ENCODE results near the gene NDUFB8. TPM values are rescaled to one million over a fixed set of nuclear protein-coding genes. Genes with fewer than 3 reads are reported as not detected.

Gene NDUFB8
- total RNA-seq, 2 experiments from 2014 or later: 315 to 324 TPM

GRCh38 chr10:100498059-100498458, 31.6 kb downstream of the NDUFB8 start:
- DNase-seq: no peak
- peaks cover 64% of the 10 kb centered on the region for H3K4me1 Mint-ChIP-seq
- POLR2A ChIA-PET: interaction anchor here (1.0 to 10.6 kb wide), 4 partner anchors 8 to 21 kb away, joined by 3 to 96 read pairs (median 49); no protein-coding TSS in a partner anchor

GRCh38 chr10:100496567-100496966, 33.1 kb downstream of the NDUFB8 start:
- no peaks in the 10 kb centered on the region for H3K9me3 Mint-ChIP-seq
- POLR2A ChIA-PET: interaction anchor here (0.7 to 10.6 kb wide), 4 partner anchors 9 to 1321 kb away, joined by 3 to 96 read pairs (median 50); partner anchors contain the start of gene OGA
- H3K27ac Mint-ChIP-seq: peak overlapping the region; percentile 17
- H3K36me3 Mint-ChIP-seq (ENCODE audit: low read depth): peaks cover 89% of the 10 kb centered on the region
- DNase-seq: no peak
- H3K4me3 Mint-ChIP-seq: no peak overlapping the region
- CTCF ChIA-PET: interaction anchor here (0.8 to 12.7 kb wide), 4 partner anchors 11 to 22 kb away, joined by 3 to 103 read pairs (median 12); no protein-coding TSS in a partner anchor
- peaks cover 51% of the 10 kb centered on the region for H3K4me1 Mint-ChIP-seq
- H3K27me3 Mint-ChIP-seq: no peaks in the 10 kb centered on the region

More at GRCh38 chr10:100498059-100498458, 31.6 kb downstream of the NDUFB8 start:
- Mint-ChIP-seq H3K27me3 (no peaks in the 10 kb centered on the region), H3K27ac (peak overlapping the region; percentile 71), H3K36me3 (ENCODE audit: low read depth) (peaks cover 93% of the 10 kb centered on the region), H3K9me3 (no peaks in the 10 kb centered on the region), H3K4me3 (no peak overlapping the region)
- CTCF ChIA-PET: interaction anchor here (0.8 to 12.7 kb wide), 3 partner anchors 11 to 20 kb away, joined by 3 to 103 read pairs (median 6); no protein-coding TSS in a partner anchor

GRCh38 chr10:100490531-100490930, 39.1 kb downstream of the NDUFB8 start:
- DNase-seq: no peak
- peaks cover 89% of the 10 kb centered on the region for H3K36me3 Mint-ChIP-seq (ENCODE audit: low read depth)
- peaks cover 14% of the 10 kb centered on the region for H3K4me1 Mint-ChIP-seq
- H3K4me3 Mint-ChIP-seq: no peak overlapping the region
- H3K27ac Mint-ChIP-seq: no peak overlapping the region
- CTCF ChIA-PET: interaction anchor here (1.3 to 12.7 kb wide), 2 partner anchors 8 to 28 kb away, joined by 3 to 103 read pairs; no protein-coding TSS in a partner anchor
- no peaks in the 10 kb centered on the region for H3K9me3 Mint-ChIP-seq
- no peaks in the 10 kb centered on the region for H3K27me3 Mint-ChIP-seq
- POLR2A ChIA-PET: interaction anchor here (1.3 to 10.6 kb wide), 3 partner anchors 8 to 20 kb away, joined by 3 to 94 read pairs (median 4); no protein-coding TSS in a partner anchor

GRCh38 chr10:100489396-100489795, 40.3 kb downstream of the NDUFB8 start:
- no peaks in the 10 kb centered on the region for H3K9me3 Mint-ChIP-seq
- no peak for DNase-seq
- peaks cover 14% of the 10 kb centered on the region for H3K4me1 Mint-ChIP-seq
- peak overlapping the region; percentile 53 for H3K27ac Mint-ChIP-seq
- ChIA-PET CTCF (interaction anchor here (0.9 to 1.3 kb wide), 2 partner anchors 17 to 29 kb away, joined by 3 read pairs; no protein-coding TSS in a partner anchor), POLR2A (interaction anchor here (1.5 to 2.6 kb wide), 2 partner anchors 9 to 20 kb away, joined by 4 to 15 read pairs; no protein-coding TSS in a partner anchor)
- H3K27me3 Mint-ChIP-seq: no peaks in the 10 kb centered on the region
- peaks cover 91% of the 10 kb centered on the region for H3K36me3 Mint-ChIP-seq (ENCODE audit: low read depth)
- H3K4me3 Mint-ChIP-seq: no peak overlapping the region

GRCh38 chr10:100487529-100487928, 42.1 kb downstream of the NDUFB8 start:
- DNase-seq: no peak
- H3K4me1 Mint-ChIP-seq: peaks cover 18% of the 10 kb centered on the region
- H3K27ac Mint-ChIP-seq: no peak overlapping the region
- peaks cover 84% of the 10 kb centered on the region for H3K36me3 Mint-ChIP-seq (ENCODE audit: low read depth)
- no peaks in the 10 kb centered on the region for H3K27me3 Mint-ChIP-seq
- ChIA-PET CTCF (interaction anchor here (0.9 to 9.0 kb wide), 3 partner anchors 10 to 31 kb away, joined by 3 to 117 read pairs (median 7); partner anchors contain the start of gene SEC31B), POLR2A (interaction anchor here (0.8 to 2.6 kb wide), 7 partner anchors 9 to 161 kb away, joined by 3 to 15 read pairs (median 5); partner anchors contain the start of gene HIF1AN)
- no peak overlapping the region for H3K4me3 Mint-ChIP-seq
- no peaks in the 10 kb centered on the region for H3K9me3 Mint-ChIP-seq

GRCh38 chr10:100485801-100486495, 43.7 kb downstream of the NDUFB8 start:
- no peaks in the 10 kb centered on the region for H3K9me3 Mint-ChIP-seq
- H3K36me3 Mint-ChIP-seq (ENCODE audit: low read depth): peaks cover 72% of the 10 kb centered on the region
- peaks cover 3% of the 10 kb centered on the region for H3K27me3 Mint-ChIP-seq
- POLR2A ChIA-PET: interaction anchor here (1.2 to 7.4 kb wide), 3 partner anchors 10 to 23 kb away, joined by 4 to 104 read pairs (median 94); no protein-coding TSS in a partner anchor
- no peak for DNase-seq
- H3K27ac Mint-ChIP-seq: no peak overlapping the region
- H3K4me1 Mint-ChIP-seq: peaks cover 24% of the 10 kb centered on the region
- CTCF ChIA-PET: interaction anchor here (9.0 kb wide), 1 partner anchor 32 kb away, joined by 117 read pairs; the partner anchor contains the start of gene SEC31B
- no peak overlapping the region for H3K4me3 Mint-ChIP-seq

- H3K36me3 Mint-ChIP-seq (ENCODE audit: low read depth): peaks cover 66% of the 10 kb centered on the region
- no peaks in the 10 kb centered on the region for H3K9me3 Mint-ChIP-seq
These were observed 44.3 kb downstream of the NDUFB8 start for GRCh38 chr10:100485366-100485765.

GRCh38 chr10:100483876-100484666, 45.6 kb downstream of the NDUFB8 start:
- DNase-seq: no peak
- no peak overlapping the region for H3K4me3 Mint-ChIP-seq
- peaks cover 22% of the 10 kb centered on the region for H3K4me1 Mint-ChIP-seq
- H3K36me3 Mint-ChIP-seq (ENCODE audit: low read depth): peaks cover 55% of the 10 kb centered on the region
- no peaks in the 10 kb centered on the region for H3K9me3 Mint-ChIP-seq
- ChIA-PET POLR2A (interaction anchor here (1.0 to 7.4 kb wide), 5 partner anchors 12 to 135 kb away, joined by 4 to 104 read pairs (median 35); partner anchors contain the start of gene SEC31B), CTCF (interaction anchor here (1.3 to 9.0 kb wide), 10 partner anchors 11 to 114 kb away, joined by 4 to 117 read pairs (median 8); partner anchors contain the start of genes HIF1AN and SEC31B)
- H3K27me3 Mint-ChIP-seq: peaks cover 12% of the 10 kb centered on the region
- no peak overlapping the region for H3K27ac Mint-ChIP-seq

More at GRCh38 chr10:100485366-100485765, 44.3 kb downstream of the NDUFB8 start:
- H3K4me1 Mint-ChIP-seq: peaks cover 22% of the 10 kb centered on the region
- DNase-seq: no peak
- H3K27ac Mint-ChIP-seq: no peak overlapping the region
- ChIA-PET POLR2A (interaction anchor here (1.2 to 7.4 kb wide), 3 partner anchors 9 to 24 kb away, joined by 4 to 104 read pairs (median 94); no protein-coding TSS in a partner anchor), CTCF (interaction anchor here (9.0 kb wide), 1 partner anchor 33 kb away, joined by 117 read pairs; the partner anchor contains the start of gene SEC31B)
- no peak overlapping the region for H3K4me3 Mint-ChIP-seq
- peaks cover 4% of the 10 kb centered on the region for H3K27me3 Mint-ChIP-seq

GRCh38 chr10:100482834-100483185, 46.9 kb downstream of the NDUFB8 start:
- Mint-ChIP-seq H3K27ac (no peak overlapping the region), H3K36me3 (ENCODE audit: low read depth) (peaks cover 44% of the 10 kb centered on the region), H3K4me1 (peaks cover 22% of the 10 kb centered on the region), H3K27me3 (peaks cover 20% of the 10 kb centered on the region), H3K9me3 (no peaks in the 10 kb centered on the region), H3K4me3 (peak overlapping the region; percentile 70)
- ChIA-PET POLR2A (interaction anchor here (0.7 to 7.4 kb wide), 12 partner anchors 9 to 133 kb away, joined by 3 to 104 read pairs (median 4); partner anchors contain the start of genes HIF1AN and SEC31B), CTCF (interaction anchor here (0.9 to 9.0 kb wide), 28 partner anchors 9 to 198 kb away, joined by 3 to 117 read pairs (median 7); partner anchors contain the start of genes BLOC1S2, HIF1AN, SCD and SEC31B)
- DNase-seq: no peak

- DNase-seq: peak; percentile 72
- POLR2A ChIA-PET: interaction anchor here (0.7 to 7.4 kb wide), 14 partner anchors 8 to 193 kb away, joined by 3 to 104 read pairs (median 4); partner anchors contain the start of genes HIF1AN and SEC31B
- H3K27me3 Mint-ChIP-seq: peaks cover 20% of the 10 kb centered on the region
- H3K36me3 Mint-ChIP-seq (ENCODE audit: low read depth): peaks cover 41% of the 10 kb centered on the region
- H3K27ac Mint-ChIP-seq: no peak overlapping the region
- H3K4me1 Mint-ChIP-seq: peaks cover 22% of the 10 kb centered on the region
- H3K9me3 Mint-ChIP-seq: no peaks in the 10 kb centered on the region
- peak overlapping the region; percentile 70 for H3K4me3 Mint-ChIP-seq
- CTCF ChIA-PET: interaction anchor here (0.9 to 9.0 kb wide), 27 partner anchors 9 to 198 kb away, joined by 3 to 117 read pairs (median 7); partner anchors contain the start of genes BLOC1S2, HIF1AN, SCD and SEC31B
These were observed 47.4 kb downstream of the NDUFB8 start for GRCh38 chr10:100482181-100482833.

GRCh38 chr10:100481462-100482081, 48.1 kb downstream of the NDUFB8 start:
- Mint-ChIP-seq H3K36me3 (ENCODE audit: low read depth) (peaks cover 33% of the 10 kb centered on the region), H3K27ac (no peak overlapping the region), H3K9me3 (no peaks in the 10 kb centered on the region), H3K4me3 (peak overlapping the region; percentile 70), H3K27me3 (peaks cover 20% of the 10 kb centered on the region), H3K4me1 (peaks cover 22% of the 10 kb centered on the region)
- CTCF ChIA-PET: interaction anchor here (0.7 to 9.0 kb wide), 24 partner anchors 11 to 195 kb away, joined by 3 to 117 read pairs (median 7); partner anchors contain the start of genes BLOC1S2, SCD and SEC31B
- peak; percentile 96 for DNase-seq
- POLR2A ChIA-PET: interaction anchor here (1.0 to 7.4 kb wide), 12 partner anchors 12 to 198 kb away, joined by 3 to 104 read pairs (median 6); partner anchors contain the start of genes HIF1AN and SEC31B
